Left ventricle myocardium superior (tissue), 1 donor: Measurements from ENCODE around the gene KHNYN. TPM values are rescaled to one million over a fixed set of nuclear protein-coding genes. Genes with fewer than 3 reads are reported as not detected.
A peak's percentile ranks its signal among the peaks of the same experiment; 100 is the strongest.

Experiments used
- ATAC-seq: fragments of 200-7000 bp; cut with Tn5 transposase; one replicate; pipeline ENCODE4 v1.9.1; 2020; ENCODE audit warnings: mild to moderate bottlenecking, moderate library complexity
- DNase-seq: peaks from one replicate; pipeline ENCODE4 v3.0.0-alpha.2; 2020
- intact Hi-C: fragments of 100-400 bp; cut with micrococcal nuclease; formaldehyde crosslinking; loops from one replicate; pipeline ENCODE4 v1.11.0; 2022
- total RNA-seq: library from RNA; stranded (reverse); fragmentation: NEBNext Ultra II Directional; extraction: Animal tissue kit (Norgen Biotek cat#: 25700); gene quantifications from one replicate; pipeline ENCODE4 v1.2.1, GENCODE V29; 2021
- donor health status: DM: no; HTN: yes; CAD: no; lungs with severe emphysema.

The KHNYN gene
- total RNA-seq, 1 donor from 2014 or later, result 25.1 TPM

GRCh38 chr14:24399447-24399822 is 30.3 kb upstream of the KHNYN start:
- intact Hi-C loops, result no loop called here
- DNase-seq (no peak), ATAC-seq (peak; percentile 2)

DNA sequence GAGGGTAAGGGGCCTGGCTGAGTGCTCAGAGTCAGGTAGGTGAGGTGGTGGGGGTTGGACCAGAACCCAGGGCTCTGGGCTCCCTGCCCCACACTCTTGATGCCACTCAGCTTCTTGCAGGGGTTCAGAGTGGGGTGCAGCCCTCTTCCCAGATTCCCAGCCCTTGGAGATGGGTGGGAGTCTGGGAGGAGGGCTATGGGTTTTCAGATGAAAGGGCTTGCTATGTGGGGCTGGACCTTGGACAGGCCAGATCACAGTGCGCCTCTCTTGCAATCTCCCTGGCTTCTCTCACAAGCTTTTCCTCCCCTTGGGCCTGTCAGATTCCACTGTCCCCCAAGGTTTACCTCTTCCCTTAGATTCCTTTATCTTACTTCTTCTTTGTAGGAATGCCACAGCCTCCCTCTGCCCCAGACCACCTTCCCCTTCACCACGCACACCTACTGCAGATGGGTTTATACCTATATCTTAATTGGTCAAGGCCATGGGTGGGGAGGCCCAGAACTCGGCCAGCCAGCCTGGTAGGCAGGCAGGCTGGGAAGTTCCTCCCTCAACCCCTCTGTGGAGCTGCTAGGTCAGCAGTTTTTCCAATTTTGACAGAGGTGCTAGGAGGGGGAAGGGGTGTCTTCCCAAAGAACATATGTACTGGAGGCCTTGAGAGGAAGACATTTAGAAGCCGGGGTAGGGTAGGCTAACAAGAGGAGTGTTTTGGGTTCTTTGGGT is 29.6 kb upstream of the KHNYN start:
- DNase-seq (no peak), ATAC-seq (no peak)
- intact Hi-C loops, result no loop called here

GRCh38 chr14:24401810-24402702 is 27.7 kb upstream of the KHNYN start:
- DNase-seq, result no peak
- intact Hi-C loops, result no loop called here
- peak; percentile 26 for ATAC-seq

DNA sequence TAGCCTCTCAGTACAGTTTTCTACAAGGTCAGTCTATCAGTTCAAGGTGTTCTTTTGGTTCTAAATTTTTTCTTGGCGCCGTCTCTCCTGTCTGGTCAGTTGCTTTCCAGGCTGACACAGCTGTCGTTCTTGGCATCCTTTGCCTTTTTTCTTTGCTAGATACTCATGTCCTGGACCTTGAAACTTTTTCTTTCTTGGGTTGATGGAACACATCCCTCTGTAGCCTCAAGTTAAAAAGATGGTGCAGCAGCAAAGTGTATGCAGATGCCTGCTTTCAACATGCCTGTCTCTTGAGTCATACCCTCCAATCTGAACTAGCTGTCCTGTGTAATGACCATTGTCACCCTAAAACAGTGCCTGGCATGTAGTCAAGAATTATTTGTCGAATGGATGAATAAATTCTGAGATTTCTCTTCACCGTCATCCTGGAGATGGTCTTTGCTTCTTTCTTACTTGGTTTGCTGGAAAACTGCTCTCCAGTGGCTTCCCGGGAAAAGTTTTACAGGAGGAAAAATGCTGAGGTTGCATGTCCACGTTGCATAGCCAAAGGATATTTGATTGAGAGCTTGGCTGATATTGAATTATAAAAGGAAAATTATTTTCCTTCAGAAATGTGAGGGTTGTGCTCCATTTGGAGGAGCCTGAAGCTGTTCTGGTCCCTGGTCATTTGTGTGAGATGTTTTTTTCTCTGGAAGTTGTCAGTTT is 26.3 kb upstream of the KHNYN start:
- intact Hi-C loops, result no loop called here
- DNase-seq (no peak), ATAC-seq (peak; percentile 52)

DNA sequence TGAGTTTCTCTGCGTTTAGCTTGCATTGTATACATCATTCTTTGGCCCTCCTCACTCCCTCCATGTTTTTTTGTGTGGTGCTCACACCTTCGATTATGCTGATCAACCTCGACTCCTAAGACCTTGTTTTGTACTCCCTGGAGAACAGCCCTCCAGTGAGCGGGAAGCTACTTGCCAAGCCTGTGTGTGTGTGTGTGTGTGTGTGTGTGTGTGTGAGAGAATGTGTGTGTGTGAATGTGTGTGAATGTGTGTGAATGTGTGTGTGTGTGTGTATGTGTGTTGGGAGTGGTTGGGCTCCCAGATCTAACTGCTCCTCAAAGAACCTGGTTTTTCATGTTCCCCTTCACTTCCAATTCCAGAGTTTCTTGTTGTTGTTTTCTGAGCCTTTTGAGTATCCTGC is 24.9 kb upstream of the KHNYN start:
- DNase-seq (no peak), ATAC-seq (no peak)
- intact Hi-C loops, result no loop called here

- ATAC-seq (no peak), DNase-seq (no peak)
- intact Hi-C loops, result no loop called here
Measured at GRCh38 chr14:24406416-24406815, 23.3 kb upstream of the KHNYN start.

DNA sequence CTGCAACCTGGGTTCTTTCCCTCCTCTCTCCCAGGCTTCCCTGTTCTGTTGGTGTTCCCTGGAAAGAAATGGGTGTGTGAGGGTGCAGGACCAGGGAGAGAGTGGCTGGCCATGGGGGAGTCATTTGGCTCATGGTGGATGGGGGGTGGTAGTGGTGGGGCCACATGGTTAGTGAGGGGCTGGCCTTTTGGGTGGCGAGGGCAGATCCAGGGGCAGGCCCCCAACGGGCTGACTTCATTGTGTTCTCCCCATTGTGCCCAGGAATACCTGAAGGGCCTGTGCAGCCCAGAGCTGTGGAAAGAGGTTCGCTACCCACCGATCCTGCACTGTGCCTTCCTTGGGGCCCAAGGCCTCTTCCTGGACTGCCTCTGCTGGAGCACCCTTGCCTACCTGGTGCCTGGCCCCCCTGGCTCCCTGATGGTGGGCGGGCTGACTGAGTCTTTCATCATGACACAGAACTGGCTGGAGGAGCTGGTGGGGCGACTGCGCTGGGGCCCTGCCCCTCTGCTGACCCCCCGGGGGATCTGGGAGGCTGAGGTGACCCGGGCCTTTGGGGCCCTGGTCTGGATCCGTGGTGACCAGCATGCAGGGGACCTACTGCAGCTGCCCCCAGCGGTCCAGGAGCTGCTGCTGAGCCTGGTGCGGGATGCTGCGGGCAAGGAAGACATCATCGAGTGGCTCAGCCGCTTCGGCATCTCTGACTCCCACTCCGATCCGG is 22.0 kb upstream of the KHNYN start:
- ATAC-seq, result no peak
- intact Hi-C loops, result no loop called here
- no peak for DNase-seq

DNA sequence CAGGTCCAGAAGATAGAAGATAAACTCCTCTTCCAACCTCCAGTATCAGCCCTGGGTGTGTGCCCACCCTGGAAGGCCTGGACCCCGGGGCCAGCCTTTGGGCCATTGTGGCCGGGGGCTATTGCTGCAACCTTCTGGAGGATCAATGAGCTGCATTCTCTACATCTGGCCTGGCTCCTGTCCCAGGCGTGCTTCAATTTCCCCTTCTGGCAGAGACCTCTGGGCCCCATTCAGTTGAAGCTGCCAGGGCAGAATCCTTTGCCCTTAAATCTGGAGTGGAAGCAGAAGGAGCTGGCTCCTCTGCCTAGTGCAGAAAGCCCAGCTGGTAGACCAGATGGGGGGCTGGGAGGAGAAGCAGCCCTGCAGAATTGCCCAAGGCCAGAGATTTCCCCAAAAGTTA is 21.0 kb upstream of the KHNYN start:
- DNase-seq, result no peak
- intact Hi-C loops, result no loop called here
- ATAC-seq, result no peak

DNA sequence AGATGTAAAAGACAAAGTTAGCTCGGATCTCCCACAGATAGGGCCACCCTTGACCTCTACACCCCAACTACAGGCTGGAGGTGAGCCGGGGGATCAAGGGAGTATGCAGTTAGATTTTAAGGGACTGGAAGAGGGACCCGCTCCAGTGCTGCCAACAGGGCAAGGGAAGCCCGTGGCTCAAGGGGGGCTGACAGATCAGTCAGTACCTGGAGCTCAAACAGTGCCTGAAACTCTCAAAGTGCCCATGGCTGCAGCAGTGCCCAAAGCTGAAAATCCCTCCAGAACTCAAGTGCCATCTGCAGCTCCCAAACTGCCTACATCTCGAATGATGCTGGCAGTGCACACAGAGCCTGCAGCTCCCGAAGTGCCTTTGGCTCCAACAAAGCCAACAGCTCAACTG is 20.6 kb upstream of the KHNYN start:
- no peak for ATAC-seq
- intact Hi-C loops, result no loop called here
- DNase-seq, result no peak

DNA sequence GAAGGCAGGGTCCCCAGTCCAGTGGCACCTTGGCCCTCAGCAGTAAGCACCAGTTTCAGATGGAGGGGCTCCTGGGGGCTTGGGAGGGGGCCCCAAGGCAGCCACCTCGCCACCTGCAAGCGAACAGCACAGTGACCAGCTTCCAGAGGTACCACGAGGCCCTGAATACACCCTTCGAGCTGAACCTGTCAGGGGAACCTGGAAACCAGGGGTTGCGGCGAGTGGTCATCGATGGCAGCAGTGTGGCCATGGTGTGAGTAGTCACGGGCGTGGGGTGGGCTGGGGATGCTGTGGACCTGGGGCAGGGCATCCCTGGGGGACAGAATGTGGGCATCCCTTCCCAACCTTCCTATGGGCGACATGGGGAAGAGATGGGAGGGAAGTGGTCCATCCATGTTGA is 19.8 kb upstream of the KHNYN start:
- DNase-seq (no peak), ATAC-seq (no peak)
- intact Hi-C loops, result no loop called here

- peak; percentile 23 for ATAC-seq
- intact Hi-C loops, result no loop called here
Measured at GRCh38 chr14:24411443-24412389, 18.0 kb upstream of the KHNYN start.

GRCh38 chr14:24414077-24414476 is 15.7 kb upstream of the KHNYN start:
- intact Hi-C loops, result no loop called here
- DNase-seq, result no peak
- no peak for ATAC-seq

More at GRCh38 chr14:24411443-24412389, 18.0 kb upstream of the KHNYN start:
- DNase-seq, result no peak

DNA sequence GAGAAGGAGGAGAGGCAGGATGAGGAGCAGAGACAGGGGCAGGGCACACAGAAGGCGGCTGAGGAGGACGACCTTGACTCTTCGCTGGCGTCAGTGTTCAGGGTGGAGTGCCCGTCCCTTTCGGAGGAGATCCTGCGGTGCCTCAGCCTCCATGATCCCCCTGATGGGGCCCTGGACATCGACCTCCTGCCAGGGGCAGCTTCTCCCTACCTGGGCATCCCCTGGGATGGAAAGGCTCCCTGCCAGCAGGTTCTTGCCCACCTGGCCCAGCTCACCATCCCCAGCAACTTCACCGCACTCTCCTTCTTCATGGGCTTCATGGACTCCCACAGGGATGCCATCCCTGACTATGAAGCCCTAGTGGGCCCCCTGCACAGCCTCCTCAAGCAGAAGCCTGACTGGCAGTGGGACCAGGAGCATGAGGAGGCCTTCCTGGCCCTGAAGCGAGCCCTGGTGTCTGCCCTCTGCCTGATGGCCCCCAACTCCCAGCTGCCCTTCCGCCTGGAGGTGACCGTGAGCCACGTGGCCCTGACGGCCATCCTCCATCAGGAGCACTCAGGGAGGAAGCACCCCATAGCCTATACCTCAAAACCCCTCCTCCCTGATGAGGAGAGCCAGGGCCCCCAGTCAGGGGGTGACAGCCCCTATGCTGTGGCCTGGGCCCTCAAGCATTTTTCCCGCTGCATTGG is 14.9 kb upstream of the KHNYN start:
- intact Hi-C loops, result no loop called here
- DNase-seq (no peak), ATAC-seq (no peak)

DNA sequence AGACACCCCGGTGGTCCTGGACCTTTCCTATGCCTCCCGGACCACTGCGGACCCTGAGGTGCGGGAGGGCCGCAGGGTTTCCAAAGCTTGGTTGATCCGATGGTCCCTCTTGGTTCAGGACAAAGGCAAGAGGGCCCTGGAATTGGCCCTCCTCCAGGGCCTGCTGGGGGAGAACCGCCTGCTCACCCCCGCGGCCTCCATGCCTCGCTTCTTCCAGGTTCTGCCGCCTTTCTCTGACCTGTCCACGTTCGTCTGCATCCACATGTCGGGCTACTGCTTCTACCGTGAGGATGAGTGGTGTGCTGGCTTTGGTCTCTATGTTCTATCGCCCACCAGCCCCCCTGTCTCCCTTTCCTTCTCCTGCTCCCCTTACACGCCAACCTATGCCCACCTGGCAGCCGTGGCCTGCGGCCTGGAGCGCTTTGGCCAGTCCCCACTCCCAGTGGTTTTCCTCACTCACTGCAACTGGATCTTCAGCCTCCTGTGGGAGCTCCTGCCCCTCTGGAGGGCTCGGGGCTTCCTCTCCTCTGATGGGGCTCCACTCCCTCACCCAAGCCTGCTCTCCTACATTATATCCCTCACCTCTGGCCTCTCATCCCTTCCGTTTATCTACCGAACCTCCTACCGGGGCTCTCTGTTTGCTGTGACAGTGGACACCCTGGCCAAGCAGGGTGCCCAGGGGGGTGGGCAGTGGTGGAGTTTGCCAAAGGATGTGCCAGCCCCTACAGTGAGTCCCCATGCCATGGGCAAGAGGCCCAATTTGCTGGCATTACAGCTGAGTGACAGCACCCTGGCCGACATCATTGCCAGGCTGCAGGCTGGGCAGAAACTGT is 14.1 kb upstream of the KHNYN start:
- intact Hi-C loops, result no loop called here
- ATAC-seq, result no peak
- DNase-seq, result no peak

- DNase-seq (no peak), ATAC-seq (no peak)
- intact Hi-C loops, result no loop called here
Measured at GRCh38 chr14:24416254-24416931, 13.4 kb upstream of the KHNYN start.

DNA sequence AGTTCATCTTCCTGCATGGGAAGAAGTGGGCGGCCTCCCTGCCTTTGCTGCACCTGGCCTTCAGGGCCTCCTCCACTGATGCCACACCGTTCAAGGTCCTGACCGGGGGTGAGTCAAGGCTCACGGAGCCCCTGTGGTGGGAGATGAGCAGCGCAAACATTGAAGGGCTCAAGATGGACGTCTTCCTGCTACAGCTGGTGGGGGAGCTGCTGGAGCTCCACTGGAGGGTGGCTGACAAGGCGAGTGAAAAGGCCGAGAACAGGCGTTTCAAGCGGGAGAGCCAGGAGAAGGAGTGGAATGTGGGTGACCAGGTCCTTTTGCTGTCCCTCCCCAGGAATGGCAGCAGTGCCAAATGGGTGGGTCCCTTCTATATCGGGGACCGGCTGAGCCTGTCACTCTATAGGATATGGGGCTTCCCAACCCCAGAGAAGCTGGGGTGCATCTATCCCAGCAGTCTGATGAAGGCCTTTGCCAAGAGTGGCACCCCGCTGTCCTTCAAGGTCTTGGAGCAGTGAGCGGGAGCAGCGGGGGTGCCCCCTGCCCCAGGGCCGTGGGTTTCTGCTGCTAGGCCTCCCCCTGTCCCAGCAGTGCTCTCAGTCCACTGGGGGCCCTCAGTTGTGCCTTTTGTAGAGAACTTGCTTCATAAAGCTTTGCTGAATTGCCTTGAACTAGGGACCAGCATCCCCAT is 12.7 kb upstream of the KHNYN start:
- intact Hi-C loops, result no loop called here
- DNase-seq (no peak), ATAC-seq (peak; percentile 10)
